Loucy (cell line): ENCODE data around the gene NUB1.

Experiments
- H2AFZ ChIP-seq: fragments of 200-600 bp; sonication (generic); 2 replicates; pipeline ENCODE4 v1.6.0; 2016; ENCODE audit warnings: antibody characterized with exemption, mild to moderate bottlenecking, low read length, moderate library complexity
- H3F3A ChIP-seq: fragments of 200-600 bp; 2 replicates; pipeline ENCODE4 v1.6.0; 2016; ENCODE audit warnings: antibody characterized with exemption, low read depth, mild to moderate bottlenecking
- H3K27me3 ChIP-seq: fragments of 200-600 bp; sonication (generic); 2 replicates; pipeline ENCODE4 v1.6.1; 2014; ENCODE audit warnings: low read length, mild to moderate bottlenecking; ENCODE audit not compliant: insufficient read depth, poor library complexity, severe bottlenecking
- H3K36me3 ChIP-seq: fragments of 200-600 bp; sonication (generic); 2 replicates; pipeline ENCODE4 v1.6.1; 2016; ENCODE audit warnings: low read length; ENCODE audit not compliant: insufficient read depth
- H3K4me1 ChIP-seq: fragments of 200-600 bp; sonication (generic); 2 replicates; pipeline ENCODE4 v1.5.1; 2014; ENCODE audit warnings: low read length, mild to moderate bottlenecking; ENCODE audit not compliant: insufficient read depth, poor library complexity, severe bottlenecking
- H3K4me2 ChIP-seq: fragments of 200-600 bp; sonication (generic); 2 replicates; pipeline ENCODE4 v1.6.0; 2014; ENCODE audit warnings: antibody characterized with exemption, low read length, low read depth, mild to moderate bottlenecking; ENCODE audit not compliant: poor library complexity, severe bottlenecking
- H3K4me3 ChIP-seq: fragments of 200-600 bp; sonication (generic); 2 replicates; pipeline ENCODE4 v1.5.1; 2014; ENCODE audit warnings: low read length, mild to moderate bottlenecking, mixed read lengths; ENCODE audit not compliant: poor library complexity, severe bottlenecking
- H3K79me2 ChIP-seq: fragments of 200-600 bp; sonication (generic); 2 replicates; pipeline ENCODE4 v1.6.1; 2014; ENCODE audit warnings: low read length; ENCODE audit not compliant: insufficient read depth
- H3K9ac ChIP-seq: fragments of 200-600 bp; sonication (generic); 2 replicates; pipeline ENCODE4 v1.6.0; 2014; ENCODE audit warnings: mild to moderate bottlenecking, low read depth, low read length, moderate library complexity; ENCODE audit not compliant: poor library complexity, severe bottlenecking
- H3K9me2 ChIP-seq: fragments of 200-600 bp; sonication (generic); replicated peaks from 2 replicates; pipeline ENCODE4 v1.6.1; 2016; ENCODE audit warnings: low read depth, low read length, mixed read lengths
- H3K9me3 ChIP-seq: fragments of 200-600 bp; sonication (generic); 2 replicates; pipeline ENCODE4 v1.6.1; 2014; ENCODE audit warnings: mild to moderate bottlenecking, antibody characterized with exemption, low read length, low read depth; ENCODE audit not compliant: insufficient read depth
- H4K20me1 ChIP-seq: fragments of 200-600 bp; sonication (generic); 2 replicates; pipeline ENCODE4 v1.6.0; 2014; ENCODE audit warnings: antibody characterized with exemption, low read length, mild to moderate bottlenecking; ENCODE audit not compliant: insufficient read depth, poor library complexity, severe bottlenecking
- EZH2phosphoT487 ChIP-seq: fragments of 200-600 bp; IDR thresholded peaks from 2 replicates; pipeline ENCODE4 v1.6.1; 2018; ENCODE audit warnings: antibody characterized with exemption, mild to moderate bottlenecking, moderate library complexity, borderline replicate concordance
- TF ChIP-seq, protein P1 (sequence below): fragments of 200-600 bp; sonication (generic); conservative IDR thresholded peaks from 2 replicates; pipeline ENCODE4 v1.5.1; 2014; ENCODE audit warnings: mild to moderate bottlenecking, antibody characterized with exemption, low read length

NUB1 gene

DNA sequence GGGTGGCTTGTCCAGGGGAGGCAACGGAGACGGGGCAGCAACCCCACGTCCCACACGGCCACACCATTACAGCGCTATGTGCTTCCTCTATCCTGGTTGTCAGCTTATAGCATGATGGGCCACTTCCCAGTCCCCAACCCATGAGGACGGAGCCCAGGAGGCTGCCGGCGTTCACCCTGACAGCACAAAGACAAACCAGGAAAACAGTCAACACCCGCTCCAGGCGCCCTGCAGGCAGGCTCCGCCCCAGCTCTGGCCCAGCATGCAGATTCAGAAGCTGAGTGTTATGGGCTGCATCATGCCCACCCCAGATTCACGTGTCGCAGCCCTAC is 53.4 kb downstream of the NUB1 start:
- H3K4me2 ChIP-seq, result no peak overlapping the region
- H3K36me3 ChIP-seq, result no peaks in the 10 kb centered on the region
- no peaks in the 10 kb centered on the region for H3F3A ChIP-seq
- H3K27me3 ChIP-seq, result no peaks in the 10 kb centered on the region
- H3K4me1 ChIP-seq, result peaks cover 11% of the 10 kb centered on the region
- no peaks in the 10 kb centered on the region for H3K9me2 ChIP-seq
- TF ChIP-seq EZH2phosphoT487, result no peak
- TF ChIP-seq, protein P1, sequence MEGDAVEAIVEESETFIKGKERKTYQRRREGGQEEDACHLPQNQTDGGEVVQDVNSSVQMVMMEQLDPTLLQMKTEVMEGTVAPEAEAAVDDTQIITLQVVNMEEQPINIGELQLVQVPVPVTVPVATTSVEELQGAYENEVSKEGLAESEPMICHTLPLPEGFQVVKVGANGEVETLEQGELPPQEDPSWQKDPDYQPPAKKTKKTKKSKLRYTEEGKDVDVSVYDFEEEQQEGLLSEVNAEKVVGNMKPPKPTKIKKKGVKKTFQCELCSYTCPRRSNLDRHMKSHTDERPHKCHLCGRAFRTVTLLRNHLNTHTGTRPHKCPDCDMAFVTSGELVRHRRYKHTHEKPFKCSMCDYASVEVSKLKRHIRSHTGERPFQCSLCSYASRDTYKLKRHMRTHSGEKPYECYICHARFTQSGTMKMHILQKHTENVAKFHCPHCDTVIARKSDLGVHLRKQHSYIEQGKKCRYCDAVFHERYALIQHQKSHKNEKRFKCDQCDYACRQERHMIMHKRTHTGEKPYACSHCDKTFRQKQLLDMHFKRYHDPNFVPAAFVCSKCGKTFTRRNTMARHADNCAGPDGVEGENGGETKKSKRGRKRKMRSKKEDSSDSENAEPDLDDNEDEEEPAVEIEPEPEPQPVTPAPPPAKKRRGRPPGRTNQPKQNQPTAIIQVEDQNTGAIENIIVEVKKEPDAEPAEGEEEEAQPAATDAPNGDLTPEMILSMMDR, result no peak
- H4K20me1 ChIP-seq, result no peaks in the 10 kb centered on the region
- H3K79me2 ChIP-seq, result no peaks in the 10 kb centered on the region
- H3K9me3 ChIP-seq, result no peaks in the 10 kb centered on the region
- H3K9ac ChIP-seq, result no peak overlapping the region
- H2AFZ ChIP-seq, result no peak overlapping the region
- no peak overlapping the region for H3K4me3 ChIP-seq

DNA sequence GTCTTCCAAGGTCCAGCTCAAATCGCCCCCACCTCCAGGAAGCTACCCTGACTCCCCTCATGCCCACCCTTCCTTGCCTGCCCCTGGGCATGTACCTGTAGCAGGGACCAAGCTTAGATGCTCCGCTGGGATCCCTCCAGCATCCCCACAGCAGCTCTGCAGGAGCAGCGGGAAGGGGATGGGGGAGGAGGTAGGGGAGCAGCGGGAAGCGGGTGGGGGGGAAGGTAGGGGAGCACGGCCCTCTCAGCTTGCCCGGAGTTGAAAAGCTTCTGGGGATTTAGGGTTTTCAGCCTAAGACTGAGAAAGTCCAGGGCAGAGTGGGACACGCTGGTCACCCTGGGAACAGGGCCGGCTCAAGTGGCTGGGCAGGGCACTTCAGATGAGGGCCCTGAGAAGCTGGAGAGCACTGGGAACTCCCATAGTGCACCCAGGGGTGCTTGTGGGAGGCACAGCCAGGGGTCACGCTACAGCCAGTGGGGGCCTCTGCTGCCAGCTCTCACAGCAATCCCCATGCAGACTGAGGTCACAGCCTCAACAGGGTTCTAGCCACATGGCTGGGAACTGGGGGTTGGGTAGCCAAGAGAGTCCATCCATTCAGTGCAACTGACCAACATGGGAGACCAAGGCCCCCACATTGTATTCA is 54.8 kb downstream of the NUB1 start:
- H3K79me2 ChIP-seq, result no peaks in the 10 kb centered on the region
- H3K27me3 ChIP-seq, result no peaks in the 10 kb centered on the region
- H3K4me2 ChIP-seq, result no peak overlapping the region
- no peaks in the 10 kb centered on the region for H3K9me2 ChIP-seq
- H4K20me1 ChIP-seq, result no peaks in the 10 kb centered on the region
- no peak overlapping the region for H3K4me3 ChIP-seq
- H2AFZ ChIP-seq, result no peak overlapping the region
- H3K36me3 ChIP-seq, result no peaks in the 10 kb centered on the region
- H3F3A ChIP-seq, result no peaks in the 10 kb centered on the region
- no peak overlapping the region for H3K9ac ChIP-seq
- H3K9me3 ChIP-seq, result no peaks in the 10 kb centered on the region
- peaks cover 11% of the 10 kb centered on the region for H3K4me1 ChIP-seq
- TF ChIP-seq EZH2phosphoT487, result no peak
- TF ChIP-seq, protein P1, result no peak

DNA sequence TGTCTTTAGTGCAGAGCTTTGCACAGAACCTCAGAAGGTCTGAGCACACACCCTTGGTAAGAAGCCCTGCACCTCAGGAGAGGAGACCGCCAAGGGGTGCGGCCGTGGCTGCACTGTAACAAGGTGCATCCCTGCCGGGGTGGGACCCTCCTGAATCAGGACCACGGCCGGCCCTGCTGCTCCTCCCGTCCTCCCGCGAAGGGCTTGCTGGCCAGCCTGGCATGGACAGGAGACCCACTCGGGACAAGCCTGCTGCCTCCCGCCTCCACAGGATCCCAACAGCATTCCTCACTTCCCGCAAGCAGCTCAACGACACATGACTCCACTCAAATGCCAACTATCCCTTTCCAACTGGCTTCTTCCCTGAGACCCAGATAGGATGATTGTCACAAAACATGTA is 55.4 kb downstream of the NUB1 start:
- no peaks in the 10 kb centered on the region for H3K27me3 ChIP-seq
- no peaks in the 10 kb centered on the region for H3K79me2 ChIP-seq
- H3K4me3 ChIP-seq, result no peak overlapping the region
- TF ChIP-seq, protein P1, result no peak
- no peak for TF ChIP-seq EZH2phosphoT487
- H2AFZ ChIP-seq, result no peak overlapping the region
- no peaks in the 10 kb centered on the region for H4K20me1 ChIP-seq
- H3K36me3 ChIP-seq, result no peaks in the 10 kb centered on the region
- no peaks in the 10 kb centered on the region for H3K9me3 ChIP-seq
- no peak overlapping the region for H3K4me2 ChIP-seq
- H3K4me1 ChIP-seq, result peaks cover 11% of the 10 kb centered on the region
- H3K9ac ChIP-seq, result no peak overlapping the region
- H3F3A ChIP-seq, result no peaks in the 10 kb centered on the region
- no peaks in the 10 kb centered on the region for H3K9me2 ChIP-seq
